NB4 (cell line): ENCODE data around the gene YPEL2.

Experiments
- DNase-seq: peaks from one replicate; pipeline ENCODE4 v3.0.0; 2010; ENCODE audit warnings: low read depth
- H3K4me3 ChIP-seq: one replicate; pipeline ENCODE4 v1.5.1; 2011; ENCODE audit warnings: mild to moderate bottlenecking, low read depth, low read length, moderate library complexity
- CTCF ChIP-seq: IDR thresholded peaks from one replicate; pipeline ENCODE4 v1.5.1; 2012; ENCODE audit warnings: low read depth, low read length
- MYC ChIP-seq: IDR thresholded peaks from 2 replicates; pipeline ENCODE4 v1.6.1; 2011; ENCODE audit warnings: low read depth, low read length
- POLR2A ChIP-seq: IDR thresholded peaks from 2 replicates; pipeline ENCODE4 v1.6.1; 2011; ENCODE audit warnings: mild to moderate bottlenecking; ENCODE audit not compliant: insufficient read length; ENCODE audit errors: extremely low read depth
- TF ChIP-seq, protein P1 (sequence below): IDR thresholded peaks from 2 replicates; pipeline ENCODE4 v1.6.1; 2011; ENCODE audit warnings: low read depth, low read length

The YPEL2 gene

GRCh38 chr17:59345476-59345875 lies 14.0 kb downstream of the YPEL2 start:
- H3K4me3 ChIP-seq: no peak overlapping the region
- TF ChIP-seq, protein P1, sequence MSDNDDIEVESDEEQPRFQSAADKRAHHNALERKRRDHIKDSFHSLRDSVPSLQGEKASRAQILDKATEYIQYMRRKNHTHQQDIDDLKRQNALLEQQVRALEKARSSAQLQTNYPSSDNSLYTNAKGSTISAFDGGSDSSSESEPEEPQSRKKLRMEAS: no peak
- TF ChIP-seq CTCF: no peak
- no peak for DNase-seq

GRCh38 chr17:59346341-59346740 lies 14.9 kb downstream of the YPEL2 start:
- no peak for DNase-seq
- no peak overlapping the region for H3K4me3 ChIP-seq
- TF ChIP-seq, protein P1: no peak
- no peak for TF ChIP-seq MYC
- TF ChIP-seq POLR2A: no peak
- TF ChIP-seq CTCF: no peak

- no peak for TF ChIP-seq POLR2A
- no peak for TF ChIP-seq MYC
- TF ChIP-seq CTCF: no peak
- TF ChIP-seq, protein P1: no peak
- H3K4me3 ChIP-seq: no peak overlapping the region
- no peak for DNase-seq
Measured at GRCh38 chr17:59346876-59347407, 15.5 kb downstream of the YPEL2 start.

GRCh38 chr17:59347975-59348391 lies 16.5 kb downstream of the YPEL2 start:
- H3K4me3 ChIP-seq: no peak overlapping the region
- peak; percentile 80 for DNase-seq
- TF ChIP-seq CTCF (no peak), POLR2A (no peak), MYC (no peak)
- TF ChIP-seq, protein P1: no peak

GRCh38 chr17:59349178-59349577 lies 17.7 kb downstream of the YPEL2 start:
- H3K4me3 ChIP-seq: no peak overlapping the region
- no peak for DNase-seq
- TF ChIP-seq MYC (no peak), POLR2A (no peak), CTCF (no peak)
- TF ChIP-seq, protein P1: no peak

- no peak for DNase-seq
- H3K4me3 ChIP-seq: no peak overlapping the region
- TF ChIP-seq MYC (no peak), POLR2A (no peak), CTCF (no peak)
- TF ChIP-seq, protein P1: no peak
Measured at GRCh38 chr17:59353106-59353854, 21.8 kb downstream of the YPEL2 start.
